Measurements from ENCODE around the gene GCNT1.

GRCh38 chr9:76529653-76530052 is 70.7 kb downstream of the GCNT1 start:
- TF ChIP-seq POLR2A (IDR thresholded peaks at IDR 0.05; ENCODE audit: low read length) (no peak), GATA1 (IDR thresholded peaks at IDR 0.05; ENCODE audit: low read depth, low read length) (no peak)
